T-helper 2 cell treated with Interferon-gamma antibody and Interleukin-4, amounts not matched to agents 5 μg/mL and 100 μg/mL, for 36 hours (primary cell): ENCODE data around the gene PLA2G2E.
A peak's percentile ranks its signal among the peaks of the same experiment; 100 is the strongest.
"Not testable (repeated sequence)": the region's sequence is repeated elsewhere in the genome, so short reads cannot be mapped to it uniquely, and the experiment has no call there.

Source experiments
- DNase-seq: peaks from one replicate; pipeline ENCODE4 v3.0.0; 2021; ENCODE audit warnings: low spot score
- H3K27ac Mint-ChIP-seq: one replicate; pipeline ENCODE4 v1.8.0; 2021; ENCODE audit warnings: mild to moderate bottlenecking, mixed read lengths
- H3K27me3 Mint-ChIP-seq: one replicate; pipeline ENCODE4 v1.8.0; 2021; ENCODE audit warnings: low read depth, mixed read lengths
- H3K36me3 Mint-ChIP-seq: one replicate; pipeline ENCODE4 v1.8.0; 2021; ENCODE audit warnings: low read depth, mixed read lengths
- H3K4me1 Mint-ChIP-seq: one replicate; pipeline ENCODE4 v1.8.0; 2021; ENCODE audit warnings: low read depth, mixed read lengths
- H3K4me3 Mint-ChIP-seq: one replicate; pipeline ENCODE4 v1.8.0; 2022; ENCODE audit warnings: mild to moderate bottlenecking, moderate library complexity, mixed read lengths
- H3K9me3 Mint-ChIP-seq: one replicate; pipeline ENCODE4 v1.8.0; 2021; ENCODE audit warnings: mixed read lengths

Gene PLA2G2E

DNA sequence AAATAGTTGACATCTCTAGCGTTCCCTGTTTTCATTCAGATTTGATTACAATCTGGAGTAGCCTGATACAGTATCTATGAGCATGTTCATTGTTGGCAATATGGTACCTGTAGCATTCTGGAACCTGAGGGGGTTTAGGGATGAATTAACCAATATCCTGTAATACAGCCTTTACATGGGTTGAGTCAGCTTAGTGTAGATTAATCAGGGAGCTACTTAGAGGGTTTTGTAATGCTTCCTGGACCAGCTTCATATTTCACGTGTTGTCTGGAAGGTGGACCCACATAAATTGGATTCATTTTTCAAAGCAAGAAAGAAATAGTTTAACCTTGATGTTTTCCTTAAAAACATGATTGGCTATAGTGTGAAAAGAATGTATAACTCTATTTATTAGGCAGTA is 37.6 kb downstream of the PLA2G2E start:
- no peak for DNase-seq
- no peak overlapping the region for H3K27ac Mint-ChIP-seq
- H3K9me3 Mint-ChIP-seq, result peaks cover 1% of the 10 kb centered on the region
- no peaks in the 10 kb centered on the region for H3K27me3 Mint-ChIP-seq
- H3K4me3 Mint-ChIP-seq, result no peak overlapping the region
- H3K36me3 Mint-ChIP-seq, result peaks cover 12% of the 10 kb centered on the region
- peaks cover 35% of the 10 kb centered on the region for H3K4me1 Mint-ChIP-seq

DNA sequence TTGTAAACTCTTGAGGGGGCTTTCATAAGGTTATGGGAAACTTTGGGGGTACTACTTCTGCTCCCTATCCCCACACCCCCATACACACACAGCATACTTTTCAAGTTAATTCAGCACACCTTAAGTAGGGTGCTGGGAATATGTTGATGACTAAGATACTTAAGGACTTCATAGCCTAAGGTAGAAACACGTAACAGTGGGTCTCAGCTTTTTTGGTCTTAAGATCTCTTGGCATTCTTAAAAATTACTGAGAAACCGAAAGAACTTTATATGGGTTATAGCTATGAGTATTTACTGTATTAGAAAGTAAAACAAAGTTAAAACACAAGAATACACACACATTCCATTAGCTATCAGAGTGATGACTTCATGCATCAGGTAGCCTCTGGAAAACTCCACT is 39.1 kb downstream of the PLA2G2E start:
- peaks cover 35% of the 10 kb centered on the region for H3K4me1 Mint-ChIP-seq
- H3K27me3 Mint-ChIP-seq, result no peaks in the 10 kb centered on the region
- H3K36me3 Mint-ChIP-seq, result peaks cover 8% of the 10 kb centered on the region
- peaks cover 3% of the 10 kb centered on the region for H3K9me3 Mint-ChIP-seq
- no peak for DNase-seq
- no peak overlapping the region for H3K27ac Mint-ChIP-seq
- no peak overlapping the region for H3K4me3 Mint-ChIP-seq

DNA sequence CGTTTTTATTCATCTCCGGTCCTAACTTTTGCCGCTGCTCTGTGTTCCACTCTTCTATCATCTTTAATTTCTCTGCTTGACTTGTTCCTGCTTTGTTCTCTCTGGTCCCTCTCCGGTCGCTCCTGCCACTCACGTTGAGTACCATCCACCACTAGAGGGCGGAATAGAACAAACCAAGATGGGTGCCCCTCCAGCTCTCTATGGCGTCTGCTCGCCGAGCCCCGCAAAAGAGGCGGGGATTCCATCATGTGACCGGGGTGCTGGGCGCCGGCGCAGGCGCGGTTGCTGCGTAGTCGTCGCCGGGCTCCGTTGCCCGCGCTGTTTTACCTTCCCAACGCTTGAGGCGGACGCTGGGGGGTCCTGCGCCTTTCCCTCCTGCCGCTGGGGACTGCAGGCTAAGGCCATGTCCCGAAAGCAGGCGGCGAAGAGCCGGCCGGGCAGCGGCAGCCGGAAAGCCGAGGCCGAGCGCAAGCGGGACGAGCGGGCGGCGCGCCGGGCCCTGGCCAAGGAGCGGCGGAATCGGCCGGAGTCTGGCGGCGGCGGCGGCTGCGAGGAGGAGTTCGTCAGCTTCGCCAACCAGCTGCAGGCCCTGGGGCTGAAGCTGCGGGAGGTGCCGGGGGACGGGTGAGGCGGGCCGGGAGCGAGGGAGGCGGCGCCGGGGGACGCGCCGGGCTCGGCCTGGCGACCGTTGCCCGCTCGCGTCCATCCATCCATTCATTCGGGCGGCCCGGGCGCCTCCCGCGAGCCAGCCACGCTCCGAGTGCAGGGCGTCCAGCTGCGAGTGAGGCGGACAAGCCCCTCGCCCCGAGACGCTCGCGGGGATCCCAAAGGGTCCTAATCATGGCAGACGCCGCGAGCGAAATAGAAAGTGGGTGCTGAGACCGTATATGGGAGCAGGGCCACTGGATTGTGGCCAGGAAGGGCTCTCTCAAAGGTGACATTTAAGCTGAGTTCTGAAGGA is 41.0 kb downstream of the PLA2G2E start, which contains the start of gene OTUD3:
Gene OTUD3, plus strand, starts transcription at position 285 of the 961 bp plus-strand sequence. Its CDS starts 119 bp downstream, at position 404.
- Mint-ChIP-seq H3K4me1 (peaks cover 27% of the 10 kb centered on the region), H3K4me3 (peak within 1 kb of the TSS; percentile 92), H3K9me3 (peaks cover 3% of the 10 kb centered on the region), H3K27me3 (peaks cover 6% of the 10 kb centered on the region), H3K27ac (peak within 1 kb of the TSS; percentile 53), H3K36me3 (peaks cover 8% of the 10 kb centered on the region)
- peak; percentile 94 for DNase-seq

GRCh38 chr1:19880841-19881240 is 42.6 kb downstream of the PLA2G2E start:
- not testable (repeated sequence) for H3K4me3 Mint-ChIP-seq, DNase-seq

DNA sequence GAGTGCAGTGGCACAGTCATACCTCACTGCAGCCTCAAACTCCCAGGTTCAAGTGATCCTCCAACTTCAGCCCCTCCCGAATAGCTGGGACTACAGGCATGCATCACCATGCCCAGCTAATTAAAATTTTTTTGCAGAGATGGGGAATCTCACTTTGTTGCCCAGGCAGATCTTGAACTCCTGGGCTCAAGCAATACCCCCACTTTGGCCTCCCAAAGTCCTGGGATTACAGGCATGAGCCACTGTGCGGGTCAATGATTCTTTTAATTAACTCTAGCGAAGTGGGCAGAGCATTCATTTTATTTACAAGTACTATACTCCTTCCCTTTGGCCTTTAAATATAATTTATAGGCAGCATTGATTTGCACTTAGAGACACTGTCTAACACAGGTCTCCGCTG is 43.8 kb downstream of the PLA2G2E start:
- peaks cover 21% of the 10 kb centered on the region for H3K4me1 Mint-ChIP-seq
- DNase-seq, result no peak
- H3K4me3 Mint-ChIP-seq, result no peak overlapping the region
- H3K27me3 Mint-ChIP-seq, result peaks cover 8% of the 10 kb centered on the region
- peaks cover 2% of the 10 kb centered on the region for H3K36me3 Mint-ChIP-seq
- peaks cover 3% of the 10 kb centered on the region for H3K9me3 Mint-ChIP-seq
- no peak overlapping the region for H3K27ac Mint-ChIP-seq

More at GRCh38 chr1:19880841-19881240, 42.6 kb downstream of the PLA2G2E start:
- H3K27ac Mint-ChIP-seq, H3K27me3 Mint-ChIP-seq, H3K36me3 Mint-ChIP-seq, H3K9me3 Mint-ChIP-seq: not testable (repeated sequence)
- peaks cover 26% of the 10 kb centered on the region for H3K4me1 Mint-ChIP-seq

DNA sequence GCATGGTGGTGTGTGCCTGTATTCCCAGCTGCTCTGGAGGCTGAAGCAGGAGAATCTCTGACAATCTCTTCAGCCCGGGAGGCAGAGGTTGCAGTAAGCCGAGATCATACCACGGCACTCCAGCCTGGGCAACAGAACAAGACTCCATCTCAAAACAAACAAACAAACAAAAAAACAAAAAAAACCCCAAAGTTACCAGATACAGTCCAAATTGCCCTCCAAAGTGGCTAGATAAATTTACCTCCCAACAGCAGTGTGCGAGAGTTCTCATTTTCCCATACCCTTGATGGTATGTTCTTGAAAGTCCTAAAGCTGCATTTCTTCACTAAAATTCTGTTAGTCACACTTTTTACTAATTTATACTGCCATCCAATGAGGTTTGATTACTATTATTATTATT is 44.2 kb downstream of the PLA2G2E start:
- Mint-ChIP-seq H3K27ac (no peak overlapping the region), H3K4me1 (peaks cover 17% of the 10 kb centered on the region), H3K36me3 (peaks cover 2% of the 10 kb centered on the region), H3K9me3 (peaks cover 3% of the 10 kb centered on the region), H3K4me3 (no peak overlapping the region), H3K27me3 (peaks cover 8% of the 10 kb centered on the region)
- no peak for DNase-seq

GRCh38 chr1:19878637-19878985 is 44.8 kb downstream of the PLA2G2E start:
- H3K27me3 Mint-ChIP-seq, result peaks cover 8% of the 10 kb centered on the region
- H3K9me3 Mint-ChIP-seq, result peaks cover 3% of the 10 kb centered on the region
- no peak for DNase-seq
- H3K4me1 Mint-ChIP-seq, result peaks cover 10% of the 10 kb centered on the region
- no peaks in the 10 kb centered on the region for H3K36me3 Mint-ChIP-seq
- no peak overlapping the region for H3K27ac Mint-ChIP-seq
- no peak overlapping the region for H3K4me3 Mint-ChIP-seq

DNA sequence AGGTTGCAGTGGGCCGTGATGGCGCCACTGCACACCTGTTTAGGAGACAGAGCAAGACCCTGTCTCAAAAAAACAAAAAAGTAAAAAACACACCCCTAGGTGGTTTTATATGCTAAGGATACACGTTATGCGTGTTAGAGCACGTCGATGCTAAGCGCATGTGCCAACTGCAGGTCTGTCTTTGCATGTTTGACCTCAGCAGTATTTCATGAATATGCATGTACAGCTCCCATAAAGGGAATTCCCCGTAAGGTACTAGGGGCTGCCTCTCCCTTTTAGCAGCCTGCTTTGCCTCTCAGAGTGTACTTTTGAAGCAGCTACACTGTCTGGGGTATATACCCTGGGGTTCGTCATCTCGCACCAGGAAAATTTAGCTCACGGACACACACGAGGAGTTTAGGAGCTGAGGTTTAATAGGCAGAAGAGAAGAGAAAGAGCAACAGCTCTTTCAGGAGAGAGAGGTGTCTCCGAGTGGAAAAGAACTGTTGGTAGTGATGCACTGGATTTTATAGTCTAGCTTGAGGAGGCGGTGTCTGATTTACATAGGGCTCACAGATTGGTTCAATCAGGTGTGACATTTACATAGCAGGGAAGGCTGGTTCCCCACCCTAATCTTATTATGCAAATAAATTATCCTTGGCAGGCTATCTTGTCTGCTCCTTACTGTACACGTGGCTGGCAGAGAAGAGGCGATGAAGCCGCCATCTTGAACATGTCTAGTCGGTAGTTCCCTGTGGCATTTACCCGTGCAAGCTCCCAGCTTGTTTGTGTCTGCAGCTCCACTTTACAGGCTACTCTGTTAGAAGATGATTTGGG is 45.4 kb downstream of the PLA2G2E start:
- peaks cover 3% of the 10 kb centered on the region for H3K9me3 Mint-ChIP-seq
- H3K36me3 Mint-ChIP-seq, result no peaks in the 10 kb centered on the region
- H3K4me3 Mint-ChIP-seq, result no peak overlapping the region
- H3K27me3 Mint-ChIP-seq, result peaks cover 11% of the 10 kb centered on the region
- DNase-seq, result no peak
- peaks cover 5% of the 10 kb centered on the region for H3K4me1 Mint-ChIP-seq
- H3K27ac Mint-ChIP-seq, result no peak overlapping the region

- peaks cover 2% of the 10 kb centered on the region for H3K4me1 Mint-ChIP-seq
- no peaks in the 10 kb centered on the region for H3K36me3 Mint-ChIP-seq
- no peak overlapping the region for H3K4me3 Mint-ChIP-seq
- no peak overlapping the region for H3K27ac Mint-ChIP-seq
- DNase-seq, result no peak
- peaks cover 11% of the 10 kb centered on the region for H3K27me3 Mint-ChIP-seq
- peaks cover 3% of the 10 kb centered on the region for H3K9me3 Mint-ChIP-seq
Observed at GRCh38 chr1:19877181-19877750, 46.2 kb downstream of the PLA2G2E start.

DNA sequence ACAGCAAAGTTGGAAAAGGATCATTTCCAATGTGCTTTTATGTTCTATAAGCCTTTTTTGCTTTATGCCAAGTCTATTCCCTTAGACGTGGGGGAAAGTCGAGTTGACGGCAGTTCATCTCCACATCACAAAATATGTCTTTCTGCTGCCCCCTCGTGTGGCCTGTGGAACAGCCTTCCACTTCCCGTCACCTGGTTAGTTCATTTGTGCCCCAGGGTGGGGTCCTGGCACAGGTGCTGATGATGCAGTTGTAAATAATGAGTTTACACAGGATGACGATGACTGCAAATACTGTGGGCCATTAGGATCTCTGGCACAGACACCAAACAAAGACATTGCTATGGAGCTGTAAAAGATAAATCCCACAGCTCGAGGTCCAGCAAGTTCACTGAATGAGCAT is 51.2 kb downstream of the PLA2G2E start:
- no peaks in the 10 kb centered on the region for H3K4me1 Mint-ChIP-seq
- no peaks in the 10 kb centered on the region for H3K36me3 Mint-ChIP-seq
- H3K9me3 Mint-ChIP-seq, result no peaks in the 10 kb centered on the region
- no peak overlapping the region for H3K27ac Mint-ChIP-seq
- H3K4me3 Mint-ChIP-seq, result no peak overlapping the region
- peaks cover 13% of the 10 kb centered on the region for H3K27me3 Mint-ChIP-seq
- no peak for DNase-seq
